Nephron (organoid): Measurements from ENCODE around the gene RIMBP2.

Experiments
- H3K27ac Mint-ChIP-seq, 3 experiments: 2 replicates each; pipeline ENCODE4 v1.8.0; 2020; ENCODE audit warnings: mixed read lengths in 3 of 3, mild to moderate bottlenecking in 2 of 3, moderate library complexity in 1 of 3
- H3K27me3 Mint-ChIP-seq: 2 replicates; pipeline ENCODE4 v1.8.0; 2021; ENCODE audit warnings: low read depth, mild to moderate bottlenecking, moderate library complexity, mixed read lengths
- H3K36me3 Mint-ChIP-seq: 2 replicates; pipeline ENCODE4 v1.8.0; 2020; ENCODE audit warnings: low read depth, mixed read lengths
- H3K4me1 Mint-ChIP-seq: 2 replicates; pipeline ENCODE4 v1.8.0; 2020; ENCODE audit warnings: mixed read lengths
- H3K4me3 Mint-ChIP-seq, 3 experiments: 2 replicates each; pipeline ENCODE4 v1.8.0; 2020; ENCODE audit warnings: mild to moderate bottlenecking in 3 of 3, mixed read lengths in 3 of 3, moderate library complexity in 2 of 3
- H3K9me3 Mint-ChIP-seq: 2 replicates; pipeline ENCODE4 v1.8.0; 2020; ENCODE audit warnings: mixed read lengths
- CTCF ChIP-seq, 3 experiments: fragments of 200-600 bp; sonication (generic); IDR thresholded peaks; one replicate each; pipeline ENCODE4 v1.5.0; 2021; ENCODE audit warnings: antibody characterized with exemption in 3 of 3; ENCODE audit not compliant: unreplicated experiment in 3 of 3

Gene RIMBP2

GRCh38 chr12:130521375-130522124 lies 194.5 kb downstream of the RIMBP2 start:
- Mint-ChIP-seq H3K27me3 (peaks cover 9% of the 10 kb centered on the region), H3K36me3 (peaks cover 2% of the 10 kb centered on the region), H3K9me3 (peaks cover 2% of the 10 kb centered on the region), H3K27ac (no peak overlapping the region), H3K4me3 (no peak overlapping the region), H3K4me1 (no peaks in the 10 kb centered on the region)
- no peak for TF ChIP-seq CTCF (IDR thresholded peaks at IDR 0.05; ENCODE audit: unreplicated experiment in 3 of 3)

- H3K9me3 Mint-ChIP-seq, result peaks cover 9% of the 10 kb centered on the region
- peaks cover 5% of the 10 kb centered on the region for H3K36me3 Mint-ChIP-seq
- H3K4me1 Mint-ChIP-seq, result no peaks in the 10 kb centered on the region
- no peak overlapping the region for H3K4me3 Mint-ChIP-seq
- H3K27me3 Mint-ChIP-seq, result peaks cover 9% of the 10 kb centered on the region
- no peak overlapping the region for H3K27ac Mint-ChIP-seq
- no peak for TF ChIP-seq CTCF (IDR thresholded peaks at IDR 0.05; ENCODE audit: unreplicated experiment in 3 of 3)
These were observed 195.3 kb downstream of the RIMBP2 start for GRCh38 chr12:130520784-130521183.

GRCh38 chr12:130517588-130517987 lies 198.5 kb downstream of the RIMBP2 start:
- H3K36me3 Mint-ChIP-seq, result peaks cover 5% of the 10 kb centered on the region
- H3K4me1 Mint-ChIP-seq, result no peaks in the 10 kb centered on the region
- H3K27ac Mint-ChIP-seq, result no peak overlapping the region
- TF ChIP-seq CTCF (IDR thresholded peaks at IDR 0.05; ENCODE audit: unreplicated experiment in 3 of 3), result no peak
- H3K27me3 Mint-ChIP-seq, result peaks cover 4% of the 10 kb centered on the region
- H3K4me3 Mint-ChIP-seq, result no peak overlapping the region
- peaks cover 12% of the 10 kb centered on the region for H3K9me3 Mint-ChIP-seq

GRCh38 chr12:130514149-130514551 lies 201.9 kb downstream of the RIMBP2 start:
- Mint-ChIP-seq H3K4me1 (no peaks in the 10 kb centered on the region), H3K27ac (no peak overlapping the region), H3K9me3 (peaks cover 12% of the 10 kb centered on the region), H3K27me3 (peaks cover 16% of the 10 kb centered on the region), H3K4me3 (no peak overlapping the region), H3K36me3 (peaks cover 5% of the 10 kb centered on the region)
- TF ChIP-seq CTCF (IDR thresholded peaks at IDR 0.05; ENCODE audit: unreplicated experiment in 3 of 3), result no peak

GRCh38 chr12:130513556-130513955 lies 202.5 kb downstream of the RIMBP2 start:
- no peak for TF ChIP-seq CTCF (IDR thresholded peaks at IDR 0.05; ENCODE audit: unreplicated experiment in 3 of 3)
- no peak overlapping the region for H3K27ac Mint-ChIP-seq
- H3K36me3 Mint-ChIP-seq, result peaks cover 5% of the 10 kb centered on the region
- H3K4me3 Mint-ChIP-seq, result no peak overlapping the region
- H3K27me3 Mint-ChIP-seq, result peaks cover 18% of the 10 kb centered on the region
- no peaks in the 10 kb centered on the region for H3K4me1 Mint-ChIP-seq
- peaks cover 12% of the 10 kb centered on the region for H3K9me3 Mint-ChIP-seq

GRCh38 chr12:130511285-130511684 lies 204.8 kb downstream of the RIMBP2 start:
- no peak for TF ChIP-seq CTCF (IDR thresholded peaks at IDR 0.05; ENCODE audit: unreplicated experiment in 3 of 3)
- peaks cover 7% of the 10 kb centered on the region for H3K9me3 Mint-ChIP-seq
- H3K36me3 Mint-ChIP-seq, result peaks cover under 1% of the 10 kb centered on the region
- H3K4me3 Mint-ChIP-seq, result no peak overlapping the region
- H3K4me1 Mint-ChIP-seq, result no peaks in the 10 kb centered on the region
- H3K27ac Mint-ChIP-seq, result no peak overlapping the region
- H3K27me3 Mint-ChIP-seq, result peaks cover 26% of the 10 kb centered on the region
